CD4-positive, alpha-beta T cell treated with Interleukin-12 subunit alpha and Interleukin-12 subunit beta, for 1 hour (primary cell): ENCODE measurements around the gene RPS19BP1.
A peak's percentile ranks its signal among the peaks of the same experiment; 100 is the strongest.
"Not testable (repeated sequence)": the region's sequence is repeated elsewhere in the genome, so short reads cannot be mapped to it uniquely, and the experiment has no call there.

Source experiments
- DNase-seq: peaks from one replicate; pipeline ENCODE4 v3.0.0-alpha.2; 2020

Gene RPS19BP1

DNA sequence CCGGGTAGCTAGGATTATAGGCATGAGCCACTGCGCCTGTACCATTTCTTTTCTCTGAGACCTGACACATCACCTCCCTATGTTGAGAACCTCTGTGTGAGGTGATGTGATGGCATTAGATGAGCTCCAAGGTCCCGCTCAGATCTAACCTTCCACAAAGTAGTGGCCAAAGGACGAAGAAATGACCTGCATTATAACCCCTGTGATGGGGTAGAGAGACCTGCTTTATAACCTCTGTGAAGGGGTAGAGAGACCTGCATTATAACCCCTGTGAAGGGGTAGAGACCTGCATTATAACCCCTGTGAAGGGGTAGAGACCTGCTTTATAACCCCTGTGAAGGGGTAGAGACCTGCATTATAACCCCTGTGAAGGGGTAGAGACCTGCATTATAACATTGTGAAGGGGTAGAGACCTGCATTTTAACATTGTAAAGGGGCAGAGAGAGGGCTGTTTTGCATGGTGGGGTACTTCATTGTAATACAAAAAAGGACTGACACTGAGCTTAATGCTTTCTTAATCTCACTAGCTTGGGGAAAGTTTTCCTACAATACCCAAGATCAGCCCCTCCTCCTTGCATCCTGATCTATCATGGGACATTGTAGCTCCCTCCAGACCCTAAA, 21.9 kb downstream of the RPS19BP1 start:
- DNase-seq: no peak

DNA sequence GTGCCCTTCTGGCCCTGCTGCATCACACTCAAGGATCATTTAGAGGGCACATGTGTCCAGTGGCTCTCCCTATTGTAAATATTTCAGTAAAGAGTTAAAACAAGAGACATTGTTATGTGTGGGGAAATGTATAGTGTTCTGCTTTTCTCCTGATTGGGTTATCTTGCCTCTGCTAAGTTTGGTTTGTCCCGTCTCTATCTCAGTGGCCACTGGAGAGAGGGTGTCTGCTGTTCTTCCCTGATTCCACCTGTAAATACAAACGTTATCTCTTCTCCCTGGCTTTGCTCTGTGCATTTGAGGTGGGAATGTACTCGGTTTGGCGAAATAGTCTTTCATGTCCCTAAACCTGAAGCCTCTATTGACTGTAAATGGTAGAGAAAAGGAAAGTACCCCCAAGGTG, 24.2 kb downstream of the RPS19BP1 start:
- no peak for DNase-seq

DNA sequence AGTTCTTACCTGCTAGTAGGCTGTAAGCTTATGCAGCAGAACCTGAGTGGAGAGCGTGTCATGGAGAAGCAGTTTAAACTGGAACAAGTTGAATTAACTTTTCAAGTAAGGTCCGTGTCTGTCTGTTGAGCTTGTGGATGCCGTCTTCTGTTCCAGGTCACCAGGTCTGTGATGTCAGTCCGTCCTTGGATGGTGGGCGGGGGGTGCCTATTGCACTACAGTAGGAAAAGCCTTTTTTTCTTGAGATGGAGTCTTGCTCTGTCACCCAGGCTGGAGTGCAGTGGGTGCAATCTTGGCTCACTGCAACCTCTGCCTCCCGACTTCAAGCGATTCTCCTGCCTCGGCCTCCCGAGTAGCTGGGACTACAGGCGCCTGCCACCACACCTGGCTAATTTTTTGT, 25.5 kb downstream of the RPS19BP1 start:
- DNase-seq: not testable (repeated sequence)

DNA sequence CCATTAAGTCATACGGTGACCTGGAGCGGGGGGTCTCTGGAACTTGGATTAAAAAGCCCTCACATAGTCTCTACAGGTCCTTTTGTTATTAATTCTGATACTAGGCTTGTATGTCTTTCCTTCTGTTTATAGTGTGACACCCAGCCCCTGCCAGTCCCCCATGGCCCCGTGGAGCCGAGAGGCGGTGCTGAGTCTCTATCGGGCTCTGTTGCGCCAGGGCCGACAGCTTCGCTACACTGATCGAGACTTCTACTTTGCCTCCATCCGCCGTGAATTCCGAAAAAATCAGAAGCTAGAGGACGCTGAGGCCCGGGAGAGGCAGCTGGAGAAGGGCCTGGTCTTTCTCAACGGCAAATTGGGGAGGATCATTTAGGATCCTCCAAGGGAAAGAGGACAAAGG, 28.5 kb downstream of the RPS19BP1 start:
- DNase-seq: no peak

DNA sequence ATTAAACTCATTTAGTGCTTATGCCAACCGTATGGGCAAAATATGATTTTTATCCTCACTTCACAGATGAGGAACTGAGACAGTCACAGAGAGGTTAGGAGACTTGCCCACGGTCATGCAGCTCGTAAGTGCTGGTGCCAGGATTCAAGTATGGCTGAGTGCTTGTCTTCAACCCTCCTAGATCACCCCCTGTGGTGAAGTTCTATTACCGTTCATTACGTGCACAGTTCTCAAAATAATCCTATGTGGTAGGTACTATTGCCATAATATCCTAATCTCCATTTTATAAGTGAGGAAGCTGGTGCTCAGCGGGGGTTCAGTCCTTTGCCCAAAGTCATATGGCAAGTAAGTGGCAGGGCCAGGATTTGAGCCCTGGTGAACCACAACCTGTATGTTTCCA, 28.9 kb downstream of the RPS19BP1 start:
- DNase-seq: no peak

DNA sequence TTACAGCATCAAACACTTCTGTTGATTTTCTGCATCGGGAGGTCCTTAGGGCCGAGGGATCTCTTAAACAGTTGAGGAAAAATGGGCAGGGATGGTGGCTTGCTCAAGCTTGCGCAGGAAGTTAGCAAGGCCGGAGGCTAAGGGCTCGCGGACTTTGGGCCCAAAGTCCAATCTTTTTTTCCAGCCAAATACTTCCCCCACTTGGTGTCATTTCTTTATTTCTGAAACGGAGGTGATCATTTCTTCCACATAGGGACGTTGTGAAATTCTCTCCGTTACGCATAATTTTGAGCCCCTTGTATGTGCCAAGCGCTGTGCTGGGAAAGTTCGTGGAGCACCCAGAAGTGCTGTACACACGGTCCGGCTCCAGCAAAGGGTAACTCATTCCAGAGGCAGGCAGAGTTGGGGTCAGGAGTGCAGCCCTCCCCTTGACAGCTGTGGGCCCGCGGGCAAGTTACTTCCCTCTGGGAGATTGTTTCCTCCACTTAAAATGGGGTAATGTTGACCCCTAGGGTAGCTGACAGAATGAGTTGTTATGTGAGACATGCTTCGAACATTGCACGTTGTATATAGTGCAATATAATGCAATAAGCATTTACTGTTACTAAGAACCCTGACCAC, 29.6 kb downstream of the RPS19BP1 start:
- DNase-seq: no peak

DNA sequence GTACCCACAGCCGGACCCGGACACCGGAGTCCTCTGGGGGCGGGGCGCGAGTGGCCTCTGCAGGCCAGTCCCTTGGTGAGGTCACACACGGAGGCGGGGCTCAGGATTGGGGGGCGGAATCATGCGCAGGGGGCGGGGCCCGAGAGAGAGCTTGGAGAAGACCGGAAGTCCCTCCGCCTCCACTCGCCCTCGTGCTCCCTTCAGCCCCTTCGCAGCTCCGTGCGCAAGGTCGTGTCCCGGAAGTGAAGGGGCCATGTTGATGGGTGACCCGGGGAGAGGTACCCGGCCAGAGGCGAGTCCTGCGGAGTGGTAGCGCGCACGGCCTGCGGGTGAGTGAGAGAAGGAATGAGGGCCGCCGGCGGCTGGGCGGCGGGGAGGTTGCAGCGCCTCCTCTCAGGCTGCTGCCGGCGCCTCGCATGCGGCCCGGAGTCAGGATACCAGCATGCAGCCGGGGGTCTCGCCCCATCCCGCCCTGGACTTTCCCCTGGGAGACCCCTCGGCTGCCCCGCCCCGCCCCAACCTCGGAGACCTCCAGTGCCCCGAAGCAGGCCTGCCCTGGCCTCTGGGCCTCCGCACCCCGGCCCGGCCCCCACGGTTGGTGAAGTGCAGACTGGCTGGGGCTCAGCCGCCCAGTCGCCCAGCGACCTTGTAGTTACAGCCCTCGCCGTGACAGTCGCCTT, 30.3 kb downstream of the RPS19BP1 start, which contains the start of gene MIEF1:
MIEF1 (plus strand) TSS at position 182 of the 680 bp plus-strand sequence. CDS start 9,005 bp downstream, outside the sequence.
- DNase-seq: peak; percentile 93

DNA sequence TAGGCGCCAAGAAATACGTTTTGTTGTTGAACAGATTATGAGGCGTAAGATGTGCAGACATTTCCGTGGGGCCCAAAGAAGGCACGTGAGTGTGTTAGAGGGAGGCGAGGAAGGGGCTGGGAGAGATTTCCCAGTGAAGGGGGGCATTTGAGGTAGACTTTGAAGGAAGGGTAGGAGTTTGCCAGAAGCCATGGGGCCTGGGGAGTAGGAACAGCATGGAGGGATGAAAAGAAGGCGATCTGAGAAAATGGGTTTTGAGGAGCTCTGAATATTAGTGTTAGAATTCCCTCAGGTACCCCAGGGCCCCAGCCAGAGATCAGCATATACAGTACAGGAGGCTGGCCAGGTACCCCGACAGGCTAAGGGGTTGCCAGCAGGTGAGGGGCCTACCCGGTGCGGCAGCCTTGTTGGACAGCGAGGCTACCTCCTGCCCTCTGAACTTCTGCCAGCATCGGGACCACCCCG, 30.9 kb downstream of the RPS19BP1 start:
- no peak for DNase-seq

DNA sequence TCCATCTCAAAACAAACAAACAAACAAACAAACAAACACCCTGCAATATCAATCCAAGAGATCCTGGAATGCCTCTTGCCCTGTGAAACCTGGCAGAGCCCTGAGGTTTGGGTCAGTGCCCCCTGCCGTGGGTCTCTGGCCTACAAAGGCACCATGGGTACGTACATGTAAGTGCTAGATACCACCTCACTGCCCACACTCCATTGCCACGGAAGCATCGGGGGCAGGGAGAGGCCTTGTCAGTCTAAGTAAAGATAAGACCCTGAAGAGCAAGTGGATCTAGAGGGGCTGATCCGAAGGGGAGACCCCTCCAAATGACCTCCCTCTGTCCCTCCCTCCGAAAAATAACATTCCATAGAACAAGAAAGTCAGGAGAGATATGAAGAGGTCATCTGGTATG, 32.4 kb downstream of the RPS19BP1 start:
- DNase-seq: no peak

DNA sequence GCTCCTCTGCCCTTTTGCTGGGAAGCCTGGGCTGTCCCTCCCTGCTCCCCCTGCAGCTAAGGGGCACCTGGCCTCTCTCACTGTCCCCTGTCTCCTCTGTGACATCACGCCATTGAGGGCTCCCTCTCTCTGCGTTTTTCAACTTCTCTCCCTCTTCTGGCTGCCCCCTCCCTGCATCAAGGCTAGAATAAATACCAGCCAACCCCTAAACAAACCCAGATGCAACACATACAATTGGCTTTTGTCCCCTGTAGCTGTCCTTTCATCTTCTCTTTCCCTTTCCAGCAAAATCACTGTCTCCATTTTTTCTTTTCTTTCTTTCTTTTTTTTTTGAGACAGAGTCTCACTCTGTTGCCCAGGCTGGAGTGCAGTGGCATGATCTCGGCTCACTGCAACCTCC, 33.7 kb downstream of the RPS19BP1 start:
- no peak for DNase-seq

DNA sequence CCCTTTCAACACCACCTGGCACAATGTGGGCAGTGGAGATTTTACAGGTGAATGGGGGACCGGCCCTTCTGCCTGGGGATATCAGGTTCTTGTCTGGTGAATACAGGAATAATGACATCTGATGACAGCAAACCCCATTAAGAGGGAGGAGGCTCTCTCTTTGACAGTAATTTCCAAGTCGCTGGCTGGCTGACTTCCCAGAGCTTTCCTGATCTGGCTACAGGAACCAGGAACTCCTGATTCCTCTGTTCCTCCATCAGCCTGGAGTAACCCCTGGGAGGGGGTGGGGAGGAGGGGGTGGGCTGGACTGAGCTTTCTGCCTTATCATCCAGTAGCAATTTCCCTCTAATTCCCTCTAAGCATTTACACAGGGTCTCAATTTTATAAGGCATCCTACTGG, 34.2 kb downstream of the RPS19BP1 start:
- DNase-seq: no peak

DNA sequence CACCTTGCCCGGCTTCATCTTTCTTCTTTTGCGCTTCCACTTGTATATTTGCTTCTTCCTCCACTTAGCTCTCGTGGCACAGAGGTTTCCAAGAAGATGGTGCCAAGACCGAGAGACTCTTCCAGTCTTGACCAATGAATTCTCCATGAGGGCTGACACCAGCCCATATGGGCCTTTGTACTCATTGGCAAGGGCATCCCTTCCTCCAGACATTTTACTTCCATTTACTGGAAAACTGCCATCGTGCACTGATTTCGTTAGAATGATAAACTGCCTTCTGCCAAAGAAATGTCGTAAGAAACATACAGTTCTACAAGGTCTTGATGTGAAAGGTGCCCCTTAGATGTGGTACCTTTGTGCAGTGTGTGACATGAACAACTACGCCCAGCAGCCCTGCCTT, 35.1 kb downstream of the RPS19BP1 start:
- no peak for DNase-seq

DNA sequence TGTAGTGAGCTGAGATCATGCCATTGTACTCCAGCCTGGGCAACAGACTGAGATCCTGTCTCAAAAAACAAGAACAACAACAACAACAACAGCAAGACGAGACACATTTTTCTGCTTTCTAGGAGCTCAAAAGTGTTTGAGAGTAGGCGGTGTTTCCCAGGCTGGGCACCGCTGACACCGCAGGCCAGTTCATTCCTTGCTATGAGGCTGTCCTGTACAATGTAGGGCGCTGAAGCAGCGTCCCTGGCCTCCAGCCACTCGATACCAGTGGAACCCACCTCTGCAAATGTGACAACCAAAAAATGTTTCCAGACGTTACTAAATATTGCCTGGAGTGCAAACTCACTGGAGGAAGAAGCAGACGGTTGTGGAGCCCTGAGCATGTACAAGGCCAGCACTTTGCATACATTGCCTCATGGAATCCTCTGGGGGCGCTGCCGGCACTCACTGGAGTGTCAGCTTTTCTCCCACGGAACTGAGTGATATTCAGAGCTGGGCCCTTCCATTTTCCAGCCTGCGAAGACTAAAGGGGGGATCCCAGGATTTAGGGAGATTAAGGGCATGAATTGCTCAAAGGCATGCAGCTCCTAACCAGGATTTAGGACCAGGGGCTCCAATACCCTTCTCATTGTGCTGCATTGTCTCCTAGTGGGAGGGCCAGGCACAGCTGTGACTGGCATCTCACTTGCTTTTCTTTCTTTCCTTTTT, 36.3 kb downstream of the RPS19BP1 start:
- DNase-seq: peak; percentile 58

DNA sequence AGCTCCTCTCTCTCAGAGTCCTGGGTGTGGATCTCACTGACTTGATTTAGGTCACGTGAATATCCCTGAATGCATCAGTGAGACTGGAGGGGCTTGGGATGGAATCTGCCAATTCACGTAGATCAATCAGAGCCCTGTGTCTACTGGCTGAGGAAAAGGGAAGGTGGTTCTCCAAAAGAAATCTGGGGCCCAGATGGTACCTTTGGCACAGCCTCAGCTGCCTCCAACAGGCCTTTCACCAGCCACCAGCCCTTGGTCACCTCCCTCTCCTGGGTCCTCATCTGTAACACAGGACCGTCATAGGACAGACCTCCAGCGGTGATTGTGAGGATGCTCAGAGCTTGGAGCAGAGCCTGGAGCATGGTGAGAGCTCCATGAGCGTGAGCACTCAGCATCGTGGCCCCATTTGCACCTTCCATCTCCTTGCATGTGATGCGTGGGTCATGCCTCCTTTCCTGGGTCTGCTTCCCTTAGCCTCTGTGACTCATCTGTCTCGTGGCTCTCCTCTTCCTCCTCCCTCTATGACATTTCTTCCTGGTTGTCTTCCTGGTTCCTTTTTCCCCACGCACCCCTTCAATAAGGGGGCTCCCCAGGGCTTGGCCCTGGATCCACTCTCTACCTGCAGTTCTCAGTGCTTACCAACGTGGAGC, 38.0 kb downstream of the RPS19BP1 start:
- DNase-seq: no peak

DNA sequence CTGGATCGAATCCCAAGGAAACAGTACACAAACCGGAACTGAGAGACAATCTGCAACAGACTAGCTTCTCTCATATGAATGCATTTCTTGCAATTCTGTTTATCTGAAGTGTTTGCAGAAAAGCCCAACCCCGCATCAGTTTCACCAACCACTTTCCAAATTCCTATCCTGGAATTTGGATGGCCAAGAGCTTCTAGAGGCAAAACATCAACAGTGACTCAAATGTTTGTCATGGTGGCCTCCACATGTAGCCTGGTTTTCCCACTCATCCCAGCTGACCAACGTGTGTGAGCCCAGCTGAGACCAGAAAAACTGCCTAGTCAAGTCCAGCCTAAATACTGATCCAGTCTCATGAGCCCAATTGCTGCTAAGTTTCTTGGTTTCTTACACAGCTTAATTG, 38.8 kb downstream of the RPS19BP1 start:
- no peak for DNase-seq

DNA sequence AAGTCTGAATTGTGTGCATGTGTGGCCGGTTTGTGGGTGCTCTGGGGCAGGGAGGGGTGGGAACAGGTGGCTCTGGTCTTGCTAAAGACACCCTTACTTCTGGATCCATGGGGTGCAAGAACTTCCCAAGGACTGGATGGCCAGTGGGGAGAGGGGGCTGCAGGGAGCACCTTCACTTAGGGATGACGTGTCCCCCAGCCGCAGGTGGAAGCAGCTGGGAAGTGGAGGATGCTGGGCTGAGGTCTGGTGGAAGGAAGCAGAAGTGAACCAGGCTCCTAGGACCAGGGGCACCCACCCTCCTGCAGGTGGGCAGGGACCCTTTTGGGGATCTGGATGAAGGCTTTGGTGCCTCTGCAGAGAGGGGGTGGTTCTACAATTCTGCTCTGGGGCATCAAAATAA, 40.4 kb downstream of the RPS19BP1 start:
- no peak for DNase-seq

DNA sequence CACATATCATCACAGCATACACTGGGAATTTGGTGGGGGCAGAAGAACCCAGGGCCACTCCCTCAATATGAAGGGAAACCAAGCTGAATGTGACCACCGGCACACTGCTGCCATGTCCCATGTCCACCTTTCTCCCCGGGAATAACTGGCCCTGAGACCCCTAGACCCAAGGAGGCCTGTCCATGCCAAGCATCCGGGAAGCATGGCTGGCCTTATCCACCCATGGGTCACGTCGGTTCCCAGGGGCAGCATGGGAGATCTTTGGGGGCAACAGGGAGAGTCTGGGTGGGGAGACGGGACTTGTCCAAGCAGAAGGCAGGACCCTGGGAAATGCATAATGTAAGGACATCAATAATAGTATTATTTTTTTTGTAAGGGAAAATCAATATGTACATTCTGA, 40.9 kb downstream of the RPS19BP1 start:
- DNase-seq: no peak

DNA sequence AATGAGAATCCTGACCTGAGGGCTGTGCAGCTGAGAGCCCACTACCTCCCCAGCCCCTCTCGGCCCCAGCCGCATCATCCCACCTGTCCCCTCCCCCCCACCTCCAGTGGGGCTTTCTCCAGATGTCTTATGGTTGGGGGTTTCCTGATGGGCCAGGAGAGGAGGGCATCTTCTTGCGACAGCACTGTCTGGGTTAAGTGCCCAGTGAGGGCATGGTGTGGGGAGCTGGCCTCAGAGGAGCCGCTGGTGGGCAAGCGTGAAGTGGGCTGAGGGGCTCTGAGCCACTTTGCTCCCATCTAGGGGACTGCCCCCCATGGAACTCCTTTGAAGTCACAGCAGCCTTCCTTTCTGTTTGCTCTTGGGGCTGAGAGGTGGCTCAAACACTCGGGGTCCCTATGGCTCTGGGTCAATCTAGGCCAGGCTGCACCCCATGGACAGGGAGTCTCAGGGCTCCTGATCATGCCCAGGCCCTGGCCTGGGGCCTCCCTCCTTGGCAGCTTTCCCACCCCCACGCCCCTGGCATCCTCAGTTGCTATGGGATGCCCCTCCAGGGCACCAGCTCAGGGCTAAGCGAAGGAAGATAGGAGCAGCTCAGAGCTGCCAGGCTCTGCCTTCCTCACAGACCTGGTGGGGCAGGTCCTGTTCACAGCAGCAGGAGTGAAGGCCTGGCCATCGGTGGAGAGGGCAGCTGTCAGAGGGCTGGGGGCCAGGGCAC, 41.4 kb downstream of the RPS19BP1 start:
- no peak for DNase-seq

DNA sequence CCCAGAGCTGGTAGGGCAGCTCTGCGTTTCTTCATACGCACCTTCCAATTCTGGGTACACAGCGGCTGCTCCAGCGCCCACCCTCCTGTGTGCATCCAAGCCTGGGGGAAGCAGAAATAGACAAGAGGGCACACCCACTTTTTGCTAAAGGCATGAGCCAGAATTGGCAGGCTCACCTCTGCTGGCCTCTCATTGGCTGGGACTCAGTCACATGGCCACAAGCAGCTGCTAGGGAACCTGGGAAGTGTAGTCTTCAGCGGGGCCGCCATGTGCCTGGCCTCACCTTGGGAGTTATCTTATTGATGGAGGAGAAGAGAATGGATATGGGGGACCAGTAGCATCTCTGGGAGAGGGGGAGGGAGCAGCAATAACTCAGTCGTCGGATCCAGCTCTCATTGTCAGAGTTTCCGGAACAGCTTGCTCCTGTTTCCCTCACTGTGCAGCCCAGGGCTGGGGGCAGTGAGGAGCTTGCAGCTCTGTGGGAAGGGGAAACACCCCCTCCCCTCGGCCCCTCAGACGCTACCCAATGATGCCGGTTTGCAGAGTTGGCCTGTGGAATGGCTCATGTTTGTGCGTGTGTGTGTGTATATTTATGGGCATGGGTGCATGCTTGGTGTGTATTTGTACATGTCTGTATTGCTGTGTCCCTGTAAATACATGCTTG, 42.3 kb downstream of the RPS19BP1 start:
- DNase-seq: peak; percentile 89

DNA sequence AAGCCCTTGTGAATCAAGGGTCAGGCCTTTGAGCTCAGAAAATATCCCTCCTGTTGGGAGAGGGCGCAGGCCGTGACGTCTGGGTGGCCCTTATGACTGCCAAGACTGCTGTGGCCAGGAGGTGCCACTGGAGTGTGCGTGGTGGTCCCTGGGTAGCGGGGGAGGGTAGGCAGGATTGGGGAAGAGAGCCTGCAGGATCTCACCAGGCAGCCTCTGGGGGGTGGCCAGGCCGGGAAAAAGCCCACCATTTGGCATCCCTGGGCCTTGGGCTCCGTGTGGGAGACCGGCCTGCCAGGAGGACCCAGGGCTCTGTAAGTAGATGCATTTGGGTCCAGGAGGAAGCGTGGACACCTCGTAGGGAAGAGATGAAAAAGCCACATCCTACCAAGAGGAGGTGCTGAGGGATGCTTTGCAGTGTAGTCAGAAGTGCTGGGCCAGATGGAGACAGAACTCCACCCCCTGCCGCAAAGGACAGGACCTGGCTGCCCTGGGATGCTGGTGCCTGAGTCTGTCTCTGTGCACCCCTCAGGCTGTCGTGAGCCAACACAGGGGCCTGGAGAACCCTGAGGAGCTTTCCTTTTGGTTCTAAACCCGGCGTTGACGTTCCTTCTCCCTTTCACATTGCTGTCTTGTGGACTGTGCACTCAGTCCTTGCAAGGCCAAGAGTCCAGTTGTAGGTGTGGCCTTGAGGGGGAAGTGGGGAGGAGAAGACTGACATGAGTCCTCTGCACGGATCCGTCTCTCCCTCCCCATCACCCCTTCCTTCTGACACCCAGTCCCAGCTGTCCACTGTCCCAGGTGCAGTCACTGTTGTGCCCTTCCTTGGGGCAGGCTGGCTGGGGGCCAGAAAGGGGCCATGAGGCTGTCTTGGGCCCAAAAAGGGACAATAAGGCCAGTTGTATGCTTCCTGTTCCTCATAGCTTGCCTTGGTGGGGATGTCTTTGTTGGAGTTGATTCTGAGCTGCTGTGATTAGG, 43.2 kb downstream of the RPS19BP1 start:
- no peak for DNase-seq
